ENCODE data around the gene CCDC148.

DNA sequence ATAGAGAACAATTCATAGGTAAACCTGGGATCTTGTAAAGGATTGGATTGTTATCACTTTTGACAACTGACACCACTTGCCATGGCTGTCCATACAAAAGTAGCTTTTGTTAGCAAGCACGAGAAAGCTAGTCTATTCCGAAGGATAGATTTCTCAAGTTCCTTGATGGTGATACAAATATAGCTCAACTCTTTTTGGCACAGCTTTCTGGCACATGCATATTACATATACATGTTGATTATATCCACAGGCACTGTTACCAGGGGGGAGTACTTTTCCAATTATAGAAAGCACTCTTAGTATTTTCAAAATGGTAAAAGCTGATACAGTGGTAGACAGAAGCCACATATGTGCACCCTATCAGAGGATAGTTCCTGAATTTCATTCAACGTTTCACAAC is 186.0 kb downstream of the CCDC148 start:
- TF ChIP-seq, protein P1, sequence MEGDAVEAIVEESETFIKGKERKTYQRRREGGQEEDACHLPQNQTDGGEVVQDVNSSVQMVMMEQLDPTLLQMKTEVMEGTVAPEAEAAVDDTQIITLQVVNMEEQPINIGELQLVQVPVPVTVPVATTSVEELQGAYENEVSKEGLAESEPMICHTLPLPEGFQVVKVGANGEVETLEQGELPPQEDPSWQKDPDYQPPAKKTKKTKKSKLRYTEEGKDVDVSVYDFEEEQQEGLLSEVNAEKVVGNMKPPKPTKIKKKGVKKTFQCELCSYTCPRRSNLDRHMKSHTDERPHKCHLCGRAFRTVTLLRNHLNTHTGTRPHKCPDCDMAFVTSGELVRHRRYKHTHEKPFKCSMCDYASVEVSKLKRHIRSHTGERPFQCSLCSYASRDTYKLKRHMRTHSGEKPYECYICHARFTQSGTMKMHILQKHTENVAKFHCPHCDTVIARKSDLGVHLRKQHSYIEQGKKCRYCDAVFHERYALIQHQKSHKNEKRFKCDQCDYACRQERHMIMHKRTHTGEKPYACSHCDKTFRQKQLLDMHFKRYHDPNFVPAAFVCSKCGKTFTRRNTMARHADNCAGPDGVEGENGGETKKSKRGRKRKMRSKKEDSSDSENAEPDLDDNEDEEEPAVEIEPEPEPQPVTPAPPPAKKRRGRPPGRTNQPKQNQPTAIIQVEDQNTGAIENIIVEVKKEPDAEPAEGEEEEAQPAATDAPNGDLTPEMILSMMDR (IDR thresholded peaks at IDR 0.05), result no peak
- no peak for TF ChIP-seq POLR2A (IDR thresholded peaks at IDR 0.05)
